GM08714 (cell line): ENCODE measurements around the gene PTGER4.
"Not testable (repeated sequence)": the region's sequence is repeated elsewhere in the genome, so short reads cannot be mapped to it uniquely, and the experiment has no call there.

Source experiments
- H3K4me3 ChIP-seq: fragments of 200-500 bp; sonication (Bioruptor generic); 2 replicates; pipeline ENCODE4 v1.5.1; 2014; ENCODE audit warnings: mild to moderate bottlenecking, low read length, inconsistent platforms
- ZNF274 ChIP-seq: IDR thresholded peaks from 2 replicates; pipeline ENCODE4 v1.6.1; 2012; ENCODE audit warnings: mild to moderate bottlenecking, low read depth, low read length

The PTGER4 gene

DNA sequence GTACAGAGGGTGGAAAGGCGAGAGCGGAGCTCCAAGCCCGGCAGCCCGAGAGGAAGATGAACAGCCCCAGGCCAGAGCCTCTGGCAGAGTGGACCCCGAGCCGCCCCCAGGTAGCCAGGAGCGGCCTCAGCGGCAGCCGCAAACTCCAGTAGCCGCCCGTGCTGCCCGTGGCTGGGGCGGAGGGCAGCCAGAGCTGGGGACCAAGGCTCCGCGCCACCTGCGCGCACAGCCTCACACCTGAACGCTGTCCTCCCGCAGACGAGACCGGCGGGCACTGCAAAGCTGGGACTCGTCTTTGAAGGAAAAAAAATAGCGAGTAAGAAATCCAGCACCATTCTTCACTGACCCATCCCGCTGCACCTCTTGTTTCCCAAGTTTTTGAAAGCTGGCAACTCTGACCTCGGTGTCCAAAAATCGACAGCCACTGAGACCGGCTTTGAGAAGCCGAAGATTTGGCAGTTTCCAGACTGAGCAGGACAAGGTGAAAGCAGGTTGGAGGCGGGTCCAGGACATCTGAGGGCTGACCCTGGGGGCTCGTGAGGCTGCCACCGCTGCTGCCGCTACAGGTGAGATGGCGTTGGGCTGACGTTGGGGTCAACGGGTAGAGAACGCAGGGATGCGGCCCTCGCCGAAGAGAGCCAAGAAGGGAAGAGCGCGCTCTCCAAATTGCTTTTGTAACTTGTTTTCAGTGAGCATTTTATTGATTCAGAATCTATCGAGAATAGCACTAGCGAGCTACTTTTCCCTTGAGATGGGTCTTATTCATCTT lies at the start of gene PTGER4:
TSS of gene PTGER4 (plus strand) at position 3 of the 769 bp plus-strand sequence. CDS start 1,079 bp downstream, outside the sequence.
- TF ChIP-seq ZNF274 = no peak
- H3K4me3 ChIP-seq = peak within 1 kb of the TSS; percentile 80

DNA sequence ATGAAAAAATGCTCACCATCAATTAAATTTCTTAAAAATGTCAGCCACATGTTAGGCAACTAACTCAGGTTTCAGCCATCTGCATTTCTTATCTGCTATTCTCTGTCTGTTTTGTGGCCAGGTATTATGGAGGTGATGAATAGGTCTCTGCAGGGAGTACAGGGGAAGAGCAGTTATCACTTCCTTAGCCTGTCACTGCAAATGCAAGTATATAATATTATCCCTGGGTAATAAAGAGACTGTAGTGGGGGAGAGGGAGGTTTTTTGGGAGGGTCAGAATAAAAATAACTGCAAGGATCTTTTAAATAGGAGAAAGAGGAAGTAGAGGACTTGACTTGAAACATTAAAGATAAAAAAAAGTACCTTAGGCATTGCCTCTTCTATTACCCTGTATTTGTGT lies 49.6 kb upstream of the PTGER4 start:
- H3K4me3 ChIP-seq = no peak overlapping the region
- no peak for TF ChIP-seq ZNF274

DNA sequence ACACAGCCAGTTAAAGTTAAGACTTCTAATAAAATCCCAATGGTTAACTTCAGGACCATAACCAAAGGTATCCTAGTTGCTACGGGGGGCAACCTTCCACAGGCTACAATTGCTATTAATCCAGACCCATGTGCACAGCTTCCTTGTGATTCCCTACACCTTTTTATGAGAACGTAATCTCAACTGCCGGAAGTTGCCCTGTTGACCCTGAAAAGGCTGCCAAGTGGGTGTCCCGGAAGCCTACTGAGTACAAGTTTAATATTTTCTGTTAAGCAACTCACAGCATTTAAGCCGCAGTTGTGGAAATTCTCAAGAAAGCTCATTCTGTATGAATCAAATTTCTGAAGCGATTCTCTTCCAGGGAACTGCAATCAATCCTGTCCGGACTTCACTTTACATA lies 48.5 kb upstream of the PTGER4 start:
- no peak for TF ChIP-seq ZNF274
- no peak overlapping the region for H3K4me3 ChIP-seq

GRCh38 chr5:40634154-40634553 lies 45.6 kb upstream of the PTGER4 start:
- H3K4me3 ChIP-seq = no peak overlapping the region
- TF ChIP-seq ZNF274 = no peak

- TF ChIP-seq ZNF274 = no peak
- no peak overlapping the region for H3K4me3 ChIP-seq
Measured at GRCh38 chr5:40634593-40634992, 45.1 kb upstream of the PTGER4 start.

- not testable (repeated sequence) for H3K4me3 ChIP-seq
Measured at GRCh38 chr5:40639531-40639930, 40.2 kb upstream of the PTGER4 start.

DNA sequence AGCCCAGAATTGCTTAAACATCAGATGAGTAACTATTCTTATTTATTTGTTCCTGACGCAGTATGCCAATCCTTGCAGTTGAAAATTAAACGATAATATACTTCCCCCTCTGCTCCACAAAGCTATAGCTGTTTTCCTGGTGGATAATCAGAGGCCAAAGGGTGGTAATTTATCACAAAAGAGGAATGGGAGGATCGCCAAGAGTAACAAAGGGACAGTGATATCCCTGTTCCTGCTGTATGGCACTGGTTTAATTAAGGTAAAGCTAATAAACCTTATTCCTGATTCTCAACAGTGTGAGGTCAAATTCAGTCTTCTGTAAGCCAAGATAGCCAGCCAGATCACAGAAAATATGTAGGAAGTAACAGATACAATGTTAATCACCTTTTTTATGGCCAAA lies 33.4 kb upstream of the PTGER4 start:
- no peak overlapping the region for H3K4me3 ChIP-seq
- TF ChIP-seq ZNF274 = no peak

DNA sequence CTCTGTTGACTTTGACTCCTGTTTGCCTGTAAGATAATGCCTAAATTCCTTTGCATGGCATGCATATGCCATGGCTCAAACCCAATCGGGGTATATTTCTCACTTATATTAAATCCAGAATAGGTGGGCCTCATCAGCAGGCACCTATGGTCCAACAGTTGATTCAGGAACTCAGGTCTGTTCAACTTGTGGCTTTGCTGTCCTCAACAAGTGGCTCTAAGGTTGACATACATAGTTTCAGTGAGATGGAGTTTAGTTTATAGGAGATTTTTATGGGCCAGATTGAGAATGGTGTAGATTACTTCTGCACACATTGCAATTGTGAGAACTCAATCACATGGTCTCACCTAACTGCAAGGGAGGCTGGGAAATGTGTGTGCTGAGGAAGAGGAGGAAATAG lies 31.6 kb upstream of the PTGER4 start:
- H3K4me3 ChIP-seq = no peak overlapping the region
- no peak for TF ChIP-seq ZNF274

DNA sequence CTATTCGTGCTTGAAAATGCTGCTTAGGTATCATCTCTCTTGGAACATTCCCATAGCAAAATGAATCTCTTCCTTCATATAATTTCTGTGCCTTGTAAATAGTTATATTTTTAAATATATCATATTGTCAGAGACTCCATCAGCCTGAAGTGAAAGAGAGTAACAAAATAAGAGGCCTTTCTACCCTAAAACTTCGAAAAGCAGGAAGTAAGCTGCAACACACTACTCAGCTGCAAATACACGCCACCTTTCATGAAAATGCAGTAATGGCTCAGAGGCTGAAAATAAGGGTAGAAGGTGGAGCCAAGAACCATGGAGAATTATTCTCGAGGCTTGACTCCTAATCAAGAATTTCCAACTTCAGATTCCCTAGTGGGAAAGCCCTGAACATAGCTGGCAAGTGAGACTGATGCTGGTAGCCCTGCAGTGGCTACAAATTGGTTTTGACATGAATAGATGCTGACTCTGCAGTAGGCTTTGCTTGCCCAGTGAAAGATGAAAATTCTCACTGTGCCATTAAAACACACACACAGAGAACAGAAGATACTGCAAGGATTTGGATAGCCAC lies 30.2 kb upstream of the PTGER4 start:
- TF ChIP-seq ZNF274 = no peak
- no peak overlapping the region for H3K4me3 ChIP-seq

DNA sequence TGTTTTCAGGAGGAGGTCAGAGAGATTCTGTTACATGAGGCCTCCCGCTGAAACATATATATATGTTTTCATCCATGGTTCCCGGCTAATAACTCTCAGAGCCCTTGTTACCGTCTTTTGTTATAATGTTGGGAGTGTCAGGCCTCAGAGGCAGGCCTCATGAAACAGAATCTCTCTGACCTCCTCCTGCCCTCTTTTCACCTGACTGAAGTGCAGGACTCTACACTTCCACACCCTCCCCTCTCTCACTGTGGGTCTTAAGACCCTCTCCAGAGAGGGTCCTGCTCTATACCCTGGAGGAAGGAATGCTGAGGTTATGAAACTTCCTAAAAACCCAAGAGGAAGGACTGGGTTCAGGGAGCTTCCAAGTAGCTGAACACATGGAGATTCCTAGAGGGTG lies 28.5 kb upstream of the PTGER4 start:
- no peak overlapping the region for H3K4me3 ChIP-seq
- TF ChIP-seq ZNF274 = no peak

DNA sequence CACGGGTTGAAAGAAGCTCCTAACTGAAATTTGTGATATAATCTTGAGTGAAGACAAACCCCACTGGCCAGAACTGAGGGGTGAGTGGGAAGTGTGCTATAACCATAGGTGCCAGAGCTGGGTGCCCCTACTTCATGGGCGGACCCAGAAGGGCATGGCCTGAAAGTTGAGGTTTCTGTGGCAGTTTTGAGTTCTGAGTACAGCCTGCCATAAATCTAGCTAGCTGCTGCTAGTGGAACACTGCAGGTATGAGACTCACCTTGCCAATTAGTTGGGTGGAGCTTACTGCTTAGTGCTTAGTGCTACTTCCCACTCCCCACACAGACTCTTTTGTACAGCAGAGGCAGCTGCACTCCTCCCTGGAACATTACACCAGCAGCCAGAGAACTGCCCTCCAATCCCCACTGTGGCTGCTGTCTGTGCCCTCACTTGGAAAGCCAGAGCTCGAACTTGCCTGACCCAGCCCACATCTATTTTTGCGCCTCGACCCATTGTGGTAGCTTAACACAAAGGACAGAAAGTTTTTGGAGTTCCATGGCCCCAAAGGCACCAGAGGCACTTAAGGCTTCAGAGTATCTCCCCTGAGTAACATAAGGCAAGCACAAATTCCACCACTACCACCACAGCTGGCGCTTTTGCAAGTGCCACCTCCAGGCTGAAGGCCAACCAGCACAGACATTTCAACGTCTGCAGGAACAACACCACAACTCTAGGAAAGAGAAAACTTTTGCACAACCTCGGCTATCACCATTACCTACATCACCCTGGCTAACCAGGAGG lies 27.1 kb upstream of the PTGER4 start:
- no peak for TF ChIP-seq ZNF274
- H3K4me3 ChIP-seq = no peak overlapping the region

- H3K4me3 ChIP-seq = no peak overlapping the region
- no peak for TF ChIP-seq ZNF274
Measured at GRCh38 chr5:40653221-40654022, 26.3 kb upstream of the PTGER4 start.

GRCh38 chr5:40654377-40654991 lies 25.2 kb upstream of the PTGER4 start:
- no peak for TF ChIP-seq ZNF274
- no peak overlapping the region for H3K4me3 ChIP-seq

DNA sequence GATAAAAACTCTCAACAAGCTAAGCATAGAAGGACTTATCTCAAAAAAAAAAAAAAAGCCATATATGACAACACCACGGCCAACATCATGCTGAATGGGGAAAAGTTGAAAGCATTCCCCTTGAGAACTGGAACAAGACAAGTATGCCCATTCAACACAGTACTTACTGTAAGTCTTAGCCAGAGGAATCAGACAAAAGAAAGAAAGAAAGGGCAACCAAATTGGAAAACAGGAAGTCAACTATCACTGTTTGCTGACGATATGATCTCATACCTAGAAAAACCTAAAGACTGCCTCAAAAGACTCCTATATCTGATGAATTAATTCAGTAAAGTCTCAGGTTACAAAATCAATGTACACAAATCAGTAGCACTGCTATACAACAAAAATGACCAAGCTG lies 24.6 kb upstream of the PTGER4 start:
- no peak overlapping the region for H3K4me3 ChIP-seq
- no peak for TF ChIP-seq ZNF274

GRCh38 chr5:40656091-40656490 lies 23.6 kb upstream of the PTGER4 start:
- H3K4me3 ChIP-seq = not testable (repeated sequence)
